ENCODE data around the gene POTEB2.
"Not testable (repeated sequence)": the region's sequence is repeated elsewhere in the genome, so short reads cannot be mapped to it uniquely, and the experiment has no call there.

Gene POTEB2

DNA sequence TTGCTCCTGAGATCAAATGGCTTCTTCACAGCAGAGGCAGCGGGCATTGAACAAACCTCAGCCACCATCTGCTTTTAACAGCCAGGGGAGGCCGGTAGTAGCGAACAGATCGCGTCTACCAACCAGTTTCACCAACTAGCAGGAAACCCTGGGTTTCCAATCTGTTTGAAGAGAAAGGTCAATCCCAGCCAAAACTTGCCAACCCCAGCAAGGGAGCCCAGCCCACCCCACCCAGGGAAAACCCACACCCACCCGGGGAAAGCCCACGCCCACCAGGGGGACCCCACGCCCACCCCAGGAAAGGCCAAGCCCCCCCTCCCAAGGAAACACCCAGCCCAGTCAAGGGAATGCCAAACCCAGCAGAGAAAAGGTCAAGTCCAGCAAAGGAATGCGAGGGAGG, at the start of gene POTEB2:
TSS of gene POTEB2 (minus strand) at position 101 of the 400 bp plus-strand sequence. CDS start at position 68, 33 bp downstream.
- DNase-seq: not testable (repeated sequence)

DNA sequence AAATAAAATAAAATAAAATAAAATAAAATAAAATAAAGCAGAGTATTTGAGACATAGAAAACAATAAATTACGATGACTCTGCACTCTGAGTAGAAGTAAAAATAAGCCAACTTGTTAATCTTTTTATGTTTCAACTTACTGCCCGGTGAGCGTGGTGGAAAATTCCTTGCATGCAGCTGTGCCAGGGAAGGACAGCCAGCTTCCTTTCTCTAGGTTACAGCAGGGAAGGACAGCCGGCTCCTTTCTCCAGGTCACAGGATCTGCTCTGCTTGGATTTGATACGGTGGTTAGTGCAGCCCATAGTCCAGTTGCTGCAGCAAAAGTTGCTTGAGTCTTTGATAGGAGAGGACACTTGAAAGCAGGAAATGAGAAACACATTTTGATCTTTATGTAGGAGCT, 13.8 kb upstream of the POTEB2 start:
- DNase-seq: not testable (repeated sequence)

DNA sequence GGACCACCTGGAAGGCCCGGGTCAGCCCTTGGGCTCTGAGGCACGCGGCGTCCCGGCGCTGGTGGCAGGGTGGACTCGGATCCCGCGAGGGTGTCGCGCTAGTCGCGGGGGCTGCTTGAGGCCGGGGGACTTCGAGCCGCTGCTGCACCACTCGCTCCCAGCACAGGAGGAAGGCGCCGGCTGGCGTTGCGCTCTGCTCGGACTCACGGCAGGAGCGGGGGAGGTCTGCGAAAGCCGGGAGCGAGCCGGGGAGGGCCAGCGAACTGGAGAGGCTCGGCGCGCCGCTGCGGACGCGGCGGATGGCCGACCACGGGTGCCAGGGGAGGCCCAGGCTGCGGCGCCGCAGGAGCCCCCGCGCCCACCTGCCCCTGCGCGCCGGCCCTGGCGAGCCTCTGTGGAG, 12.3 kb upstream of the POTEB2 start:
- DNase-seq: not testable (repeated sequence)

DNA sequence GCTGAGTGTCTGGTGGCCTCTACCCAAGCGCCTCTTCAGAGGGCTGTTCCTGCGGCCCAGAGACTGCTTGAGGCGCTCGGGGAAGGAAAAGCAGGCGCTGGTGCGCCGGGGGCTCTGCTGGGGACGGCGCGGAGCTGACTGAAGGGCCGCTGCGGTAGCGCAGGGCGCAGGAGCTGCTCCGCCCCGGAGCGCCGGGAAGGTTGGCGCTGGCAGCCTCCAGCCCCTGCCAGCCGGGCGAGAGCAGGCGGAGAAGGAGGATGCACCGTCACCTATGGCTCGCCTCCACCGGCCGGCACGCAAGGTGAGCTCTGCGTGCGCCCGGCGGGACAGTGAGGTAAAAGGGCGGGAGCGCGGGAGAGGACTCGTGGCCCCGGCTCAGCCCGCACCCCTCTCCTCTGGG, 11.7 kb upstream of the POTEB2 start:
- not testable (repeated sequence) for DNase-seq
